Stimulated activated CD8-positive, alpha-beta memory T cell treated with anti-CD3 and anti-CD28 coated beads, Interleukin-7, amount 100 ng/mL, for 24 hours (primary cell): Measurements from ENCODE around the gene SEC24D.
"Not testable (repeated sequence)": the region's sequence is repeated elsewhere in the genome, so short reads cannot be mapped to it uniquely, and the experiment has no call there.

Source experiments
- DNase-seq: peaks from one replicate; pipeline ENCODE4 v3.0.0-alpha.2; 2020; ENCODE audit warnings: low read depth

Gene SEC24D

GRCh38 chr4:118807659-118808058, 28.3 kb downstream of the SEC24D start:
- no peak for DNase-seq

- DNase-seq, result no peak
Measured at GRCh38 chr4:118803253-118803652, 32.7 kb downstream of the SEC24D start.

GRCh38 chr4:118801895-118802575, 33.9 kb downstream of the SEC24D start:
- DNase-seq, result no peak

GRCh38 chr4:118799231-118799942, 36.5 kb downstream of the SEC24D start:
- no peak for DNase-seq

GRCh38 chr4:118798658-118799057, 37.3 kb downstream of the SEC24D start:
- DNase-seq, result no peak

- DNase-seq, result no peak
Measured at GRCh38 chr4:118797558-118798142, 38.3 kb downstream of the SEC24D start.

- not testable (repeated sequence) for DNase-seq
Measured at GRCh38 chr4:118791690-118792446, 44.1 kb downstream of the SEC24D start.

GRCh38 chr4:118790544-118790943, 45.4 kb downstream of the SEC24D start:
- DNase-seq, result no peak

GRCh38 chr4:118788911-118789310, 47.0 kb downstream of the SEC24D start:
- DNase-seq, result no peak

GRCh38 chr4:118787844-118788380, 48.0 kb downstream of the SEC24D start:
- no peak for DNase-seq

GRCh38 chr4:118784776-118785175, 51.1 kb downstream of the SEC24D start:
- DNase-seq, result no peak

GRCh38 chr4:118783887-118784286, 52.0 kb downstream of the SEC24D start:
- no peak for DNase-seq

- DNase-seq, result not testable (repeated sequence)
Measured at GRCh38 chr4:118782886-118783285, 53.0 kb downstream of the SEC24D start.

GRCh38 chr4:118777649-118778048, 58.3 kb downstream of the SEC24D start:
- not testable (repeated sequence) for DNase-seq

- not testable (repeated sequence) for DNase-seq
Measured at GRCh38 chr4:118776955-118777640, 58.8 kb downstream of the SEC24D start.

GRCh38 chr4:118776157-118776954, 59.6 kb downstream of the SEC24D start:
- no peak for DNase-seq

GRCh38 chr4:118775405-118775804, 60.5 kb downstream of the SEC24D start:
- DNase-seq, result no peak

GRCh38 chr4:118774989-118775388, 60.9 kb downstream of the SEC24D start:
- no peak for DNase-seq

- no peak for DNase-seq
Measured at GRCh38 chr4:118774321-118774720, 61.6 kb downstream of the SEC24D start.

GRCh38 chr4:118773429-118773792, 62.5 kb downstream of the SEC24D start:
- no peak for DNase-seq
